Dedifferentiated amniotic fluid mesenchymal stem cell (primary cell): ENCODE measurements around the gene SYDE2.
"Not testable (repeated sequence)": the region's sequence is repeated elsewhere in the genome, so short reads cannot be mapped to it uniquely, and the experiment has no call there.

ENCODE experiments used
- DNase-seq: peaks from one replicate; pipeline ENCODE4 v3.0.0-alpha.2; 2016; ENCODE audit errors: extremely low spot score

SYDE2 gene

GRCh38 chr1:85174503-85174902 is 26.3 kb downstream of the SYDE2 start:
- DNase-seq = no peak

- no peak for DNase-seq
Measured at GRCh38 chr1:85172684-85173337, 28.0 kb downstream of the SYDE2 start.

- no peak for DNase-seq
Measured at GRCh38 chr1:85171721-85172120, 29.1 kb downstream of the SYDE2 start.

- DNase-seq = no peak
Measured at GRCh38 chr1:85168884-85169283, 31.9 kb downstream of the SYDE2 start.

GRCh38 chr1:85166351-85166750 is 34.5 kb downstream of the SYDE2 start:
- no peak for DNase-seq

- DNase-seq = no peak
Measured at GRCh38 chr1:85158910-85159309, 41.9 kb downstream of the SYDE2 start.

- no peak for DNase-seq
Measured at GRCh38 chr1:85157436-85157835, 43.4 kb downstream of the SYDE2 start.

GRCh38 chr1:85153149-85153891 is 47.5 kb downstream of the SYDE2 start:
- DNase-seq = no peak

GRCh38 chr1:85151446-85151845 is 49.4 kb downstream of the SYDE2 start:
- no peak for DNase-seq

GRCh38 chr1:85149805-85150204 is 51.0 kb downstream of the SYDE2 start:
- no peak for DNase-seq

GRCh38 chr1:85148524-85149250 is 52.1 kb downstream of the SYDE2 start:
- peak; percentile 48 for DNase-seq

GRCh38 chr1:85146972-85147359 is 53.9 kb downstream of the SYDE2 start:
- no peak for DNase-seq

- DNase-seq = not testable (repeated sequence)
Measured at GRCh38 chr1:85146298-85146971, 54.4 kb downstream of the SYDE2 start.

GRCh38 chr1:85144351-85144750 is 56.5 kb downstream of the SYDE2 start:
- DNase-seq = no peak

- DNase-seq = no peak
Measured at GRCh38 chr1:85142753-85143152, 58.1 kb downstream of the SYDE2 start.

- not testable (repeated sequence) for DNase-seq
Measured at GRCh38 chr1:85138439-85138838, 62.4 kb downstream of the SYDE2 start.

GRCh38 chr1:85137660-85138059 is 63.2 kb downstream of the SYDE2 start:
- DNase-seq = no peak

GRCh38 chr1:85135392-85135798 is 65.4 kb downstream of the SYDE2 start:
- DNase-seq = no peak

GRCh38 chr1:85134583-85135391 is 66.0 kb downstream of the SYDE2 start:
- DNase-seq = peak; percentile 82

GRCh38 chr1:85133565-85134159 is 67.2 kb downstream of the SYDE2 start:
- no peak for DNase-seq
